Tibial nerve (tissue), 3 donors: ENCODE results near the gene EFCAB5.

Source experiments
- CTCF ChIP-seq, 5 experiments: fragments of 200-600 bp in 3 of 5; fragments of 450-650 bp in 2 of 5; sonication (generic) in 3 of 5; IDR thresholded peaks; one replicate each; pipeline ENCODE4 v1.5.1; 2016 to 2019; ENCODE audit warnings: antibody characterized with exemption in 5 of 5, mild to moderate bottlenecking in 3 of 5, moderate library complexity in 2 of 5
- POLR2A ChIP-seq, 2 donors: fragments of 450-650 bp; IDR thresholded peaks; one replicate each; pipeline ENCODE4 v1.6.1; 2017; ENCODE audit warnings: antibody characterized with exemption in 2 of 2, mild to moderate bottlenecking in 2 of 2, moderate library complexity in 2 of 2

- TF ChIP-seq CTCF (IDR thresholded peaks at IDR 0.05) = no peak
- no peak for TF ChIP-seq POLR2A (IDR thresholded peaks at IDR 0.05)
Measured at GRCh38 chr17:30117675-30118081, 176.2 kb downstream of the EFCAB5 start.
